Hindlimb muscle (tissue), 1 donor: ENCODE results near the gene APBB2. TPM values are rescaled to one million over a fixed set of nuclear protein-coding genes. Genes with fewer than 3 reads are reported as not detected.
"Not testable (repeated sequence)": the region's sequence is repeated elsewhere in the genome, so short reads cannot be mapped to it uniquely, and the experiment has no call there.

ENCODE experiments used
- DNase-seq: peaks from one replicate; pipeline ENCODE4 v3.0.0-alpha.2; 2013
- polyA plus RNA-seq: library from polyadenylated mRNA; unstranded; fragments of 120-200 nt; gene quantifications from one replicate; pipeline ENCODE4 v1.2.1, GENCODE V29; 2013; ENCODE audit not compliant: insufficient read length

APBB2 gene
- polyA plus RNA-seq, 1 donor: 42.1 TPM

DNA sequence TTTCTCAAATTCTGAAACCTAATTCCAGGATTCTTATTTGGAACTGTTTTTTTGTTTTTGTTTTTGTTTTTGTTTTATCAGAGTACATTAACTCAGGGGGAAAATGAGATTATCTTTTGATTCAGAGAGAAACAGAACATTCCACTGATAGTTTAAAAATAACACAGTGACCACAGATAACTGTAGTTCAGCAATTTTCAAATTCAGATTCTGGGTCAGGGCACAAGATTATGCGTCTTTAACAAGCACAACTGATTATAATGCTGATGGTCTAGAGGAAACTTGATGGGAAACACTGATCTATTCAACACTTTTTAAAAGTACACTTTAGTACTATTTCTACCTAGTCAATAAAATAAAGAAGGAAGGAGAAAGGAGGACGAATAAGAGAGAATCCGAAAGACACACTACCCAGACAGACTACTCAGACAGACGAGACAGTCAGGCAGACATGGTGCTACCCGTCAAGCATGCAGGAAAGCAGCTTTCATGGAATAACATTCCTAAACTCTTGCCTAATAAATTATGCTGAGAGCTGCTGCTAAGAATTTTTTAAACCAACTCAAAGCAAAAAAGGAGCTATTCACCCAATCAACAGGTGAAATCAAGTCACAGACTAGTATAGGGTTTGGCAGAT is 59.0 kb downstream of the APBB2 start:
- no peak for DNase-seq

DNA sequence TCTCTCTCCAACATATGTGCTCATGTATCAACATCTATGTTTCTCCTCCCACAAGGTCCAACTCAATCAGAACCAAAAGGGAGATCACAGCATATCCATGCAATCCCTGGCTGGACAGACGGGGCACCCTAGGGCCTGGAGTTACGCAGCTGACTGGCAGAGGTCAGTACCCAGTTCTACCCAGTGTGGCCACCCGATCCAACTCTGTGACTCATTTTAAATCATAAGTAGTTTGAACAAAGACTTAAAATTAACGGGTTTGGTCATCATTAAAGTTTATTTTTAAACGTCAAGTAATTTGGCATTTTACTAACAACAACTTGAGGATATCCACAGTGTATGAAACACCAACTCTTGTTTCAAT is 59.5 kb downstream of the APBB2 start:
- DNase-seq: no peak

DNA sequence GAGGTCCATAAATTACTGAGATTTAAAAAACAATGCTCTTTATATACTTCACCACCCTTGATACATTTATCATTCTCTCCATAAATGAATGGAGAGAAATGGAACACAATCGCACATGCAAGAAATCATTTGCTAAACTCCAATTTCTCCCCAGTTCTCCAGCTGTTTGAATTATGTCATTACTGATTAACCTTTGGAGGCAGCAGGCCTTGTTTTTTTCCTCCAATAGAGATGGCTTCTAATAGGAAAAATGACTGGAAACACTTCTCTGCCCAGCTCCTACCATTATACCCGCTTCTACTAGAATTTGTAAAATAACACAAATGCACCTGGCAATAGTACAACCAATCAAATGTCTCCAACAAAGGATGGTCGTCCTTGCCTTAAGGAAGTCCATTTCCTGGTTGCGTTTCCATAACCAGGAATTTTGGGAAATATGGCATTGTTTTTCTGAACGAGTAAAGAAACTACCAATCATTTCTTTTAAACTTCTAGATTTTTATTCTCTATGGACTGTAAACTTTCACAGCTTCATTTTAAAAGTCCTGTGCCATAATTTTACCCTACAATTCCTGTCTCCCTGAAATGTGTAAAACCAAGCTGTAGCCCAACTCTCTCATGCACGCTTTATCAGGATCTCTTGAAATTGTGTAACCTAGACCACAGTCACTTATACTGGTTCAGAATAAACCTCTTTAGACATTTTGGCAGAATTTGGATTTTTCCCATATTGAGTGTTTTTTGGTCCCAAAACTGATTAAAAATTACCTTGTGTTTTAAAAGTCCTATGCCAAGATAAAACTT is 60.1 kb downstream of the APBB2 start:
- no peak for DNase-seq

DNA sequence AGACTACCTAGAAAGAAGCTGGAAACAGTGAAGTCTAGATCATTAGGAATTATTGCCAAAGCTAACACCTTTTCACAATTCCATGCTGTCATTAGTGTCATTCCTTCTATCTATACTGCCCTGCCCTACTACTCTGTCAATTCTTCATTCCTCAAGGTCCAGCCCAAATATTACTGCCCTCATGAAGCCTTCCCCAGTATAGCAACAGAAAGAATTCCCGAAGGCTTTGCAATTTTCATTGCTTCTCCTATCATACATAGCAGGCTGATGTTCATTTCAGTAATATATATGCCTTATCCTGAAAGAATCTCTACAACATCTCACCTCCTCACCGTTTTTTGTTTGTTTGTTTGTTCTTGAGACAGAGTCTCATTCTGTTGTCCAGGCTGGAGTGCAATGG is 63.9 kb downstream of the APBB2 start:
- no peak for DNase-seq

DNA sequence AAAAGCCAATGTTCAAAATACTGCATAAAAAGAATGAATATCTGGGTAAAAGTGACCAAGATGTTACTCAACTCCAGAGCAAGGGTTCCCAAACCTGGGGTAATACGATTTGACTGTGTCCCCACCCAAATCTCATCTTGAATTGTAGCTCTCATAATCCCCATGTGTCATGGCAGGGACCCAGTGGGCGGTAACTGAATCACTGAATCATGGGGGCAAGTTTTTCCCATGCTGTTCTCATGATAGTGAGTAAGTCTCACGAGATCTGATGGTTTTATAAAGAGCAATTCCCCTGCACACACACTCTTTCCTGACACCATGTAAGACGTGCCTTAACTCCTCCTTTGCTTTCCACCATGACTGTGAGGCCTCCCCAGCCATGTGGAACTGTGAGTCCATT is 64.8 kb downstream of the APBB2 start:
- DNase-seq: not testable (repeated sequence)

DNA sequence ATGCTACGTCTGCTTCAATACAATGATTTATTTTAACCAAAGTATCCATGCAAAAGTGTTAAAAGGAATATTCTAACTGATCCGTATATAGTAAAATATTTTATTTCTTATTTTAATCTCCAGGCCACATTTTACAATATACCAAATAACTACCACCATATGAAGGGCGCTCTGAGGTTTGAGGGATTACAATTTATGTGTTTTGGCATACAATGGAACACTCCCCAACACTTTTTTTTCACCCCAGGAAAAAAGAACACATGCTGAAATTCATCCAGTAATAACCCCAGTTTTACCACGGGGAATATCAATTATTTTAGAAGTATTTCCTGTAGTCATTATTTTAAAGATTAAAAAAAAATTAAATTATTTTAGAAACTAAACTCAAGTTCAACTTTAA is 65.4 kb downstream of the APBB2 start:
- no peak for DNase-seq

DNA sequence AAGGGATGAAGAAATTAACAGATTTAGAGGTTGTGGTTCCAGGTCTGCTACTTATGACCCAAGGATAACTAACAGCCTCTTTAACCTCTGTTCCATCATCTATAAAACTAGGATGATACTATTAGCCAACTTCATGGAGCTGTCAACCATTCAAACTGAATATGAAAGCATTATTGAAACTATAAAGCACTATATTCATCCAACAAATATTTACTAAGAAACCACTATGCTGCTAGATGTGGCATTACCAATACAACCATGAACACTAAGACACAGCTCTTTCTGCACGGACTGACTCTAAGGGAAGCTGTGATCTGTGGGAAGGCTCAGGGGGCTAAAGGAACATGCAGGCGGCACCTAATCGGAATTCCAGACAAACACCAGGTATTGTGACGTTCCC is 66.0 kb downstream of the APBB2 start:
- no peak for DNase-seq

DNA sequence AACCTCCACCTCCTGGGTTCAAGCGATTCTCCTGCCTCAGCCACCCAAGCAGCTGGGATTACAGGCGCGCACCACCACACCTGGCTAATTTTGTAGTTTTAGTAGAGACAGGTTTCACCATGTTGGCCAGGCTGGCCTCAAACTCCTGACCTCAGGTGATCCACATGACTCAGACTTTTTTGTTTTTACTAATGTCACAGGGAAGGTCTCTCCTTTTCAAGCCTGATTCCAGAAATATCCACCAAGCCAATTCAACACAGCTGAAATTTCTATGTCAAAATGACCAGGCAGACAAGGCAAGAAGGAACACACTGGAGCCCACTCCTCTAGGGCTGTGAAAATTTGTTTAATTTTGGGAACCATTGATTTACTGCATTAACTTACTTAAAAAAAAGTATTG is 66.8 kb downstream of the APBB2 start:
- DNase-seq: not testable (repeated sequence)

DNA sequence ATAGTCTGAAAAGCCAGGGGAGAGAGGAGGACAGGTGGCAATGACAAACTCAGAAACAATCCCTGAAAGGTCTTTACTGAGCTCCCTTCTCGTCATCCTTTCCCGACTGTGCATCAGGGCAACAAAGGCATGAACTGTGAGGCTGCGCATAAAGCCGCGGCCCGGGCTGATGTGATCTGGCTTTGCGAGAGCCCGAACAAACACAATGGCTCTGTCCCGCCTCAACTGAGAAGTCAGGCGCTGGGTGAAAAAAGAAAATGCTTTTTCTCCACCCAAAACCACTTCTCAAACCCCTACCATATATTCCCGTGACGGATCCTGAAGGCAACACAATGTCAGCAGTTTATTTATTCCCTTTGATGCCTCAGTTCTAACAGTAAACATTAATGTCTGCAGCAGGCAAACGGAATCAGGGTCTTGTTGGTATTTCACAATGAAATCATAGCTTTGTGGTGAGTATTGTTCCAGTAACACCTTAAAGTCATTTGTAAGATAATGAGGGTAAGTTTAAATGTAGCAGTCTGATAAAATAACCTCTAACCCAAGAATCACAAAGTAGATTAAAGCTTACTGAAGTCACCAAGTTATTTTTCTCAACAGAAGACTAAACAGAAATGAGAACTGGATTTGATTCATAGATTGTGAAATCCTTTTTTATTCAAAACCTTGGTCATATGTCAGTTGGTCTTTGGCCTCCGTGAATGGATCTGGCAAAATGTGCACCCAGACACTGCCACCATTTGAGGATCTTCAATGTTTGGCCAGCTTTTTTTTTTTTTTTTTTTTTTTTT is 67.4 kb downstream of the APBB2 start:
- no peak for DNase-seq

DNA sequence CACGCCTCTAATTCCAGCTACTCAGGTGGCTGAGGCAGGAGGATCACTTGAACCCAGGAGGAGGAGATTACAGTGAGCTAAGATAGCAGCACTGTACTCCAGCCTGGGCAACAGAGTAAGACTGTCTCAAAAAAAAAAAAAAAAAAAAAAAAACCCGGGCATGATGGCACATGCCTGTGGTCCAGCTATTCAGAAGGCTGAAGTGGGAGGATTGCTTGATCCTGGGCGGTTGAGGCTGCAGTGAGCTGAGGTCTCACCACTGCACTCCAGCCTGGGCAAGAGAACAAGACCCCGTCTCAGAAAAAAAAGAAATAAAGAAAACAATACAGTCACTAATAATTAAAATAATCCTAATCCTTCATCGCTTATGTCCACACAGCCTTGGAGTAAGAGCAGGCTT is 68.1 kb downstream of the APBB2 start:
- DNase-seq: no peak

DNA sequence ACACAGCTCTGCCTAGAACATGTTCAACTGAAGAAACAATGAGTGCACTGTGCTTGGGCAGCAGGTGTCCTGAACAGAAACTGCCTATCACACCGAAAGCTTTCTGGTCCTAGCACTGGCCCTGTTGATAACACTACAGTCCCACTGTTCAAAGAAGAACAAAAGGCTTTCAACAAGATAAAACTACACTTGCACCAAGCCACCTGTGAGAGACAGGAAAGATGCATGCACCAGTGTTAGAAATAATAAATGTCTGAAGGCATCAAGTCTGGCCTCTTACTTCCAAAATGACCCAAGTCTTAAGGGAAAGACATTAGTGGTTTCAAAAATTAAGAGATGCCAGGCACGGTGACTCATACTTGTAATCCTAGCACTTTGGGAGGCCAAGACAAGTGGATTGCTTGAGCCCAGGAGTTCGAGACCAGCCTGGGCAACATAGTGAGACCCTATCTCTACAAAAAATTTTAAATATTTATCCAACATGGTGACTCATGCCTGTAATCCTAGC is 68.7 kb downstream of the APBB2 start:
- no peak for DNase-seq

DNA sequence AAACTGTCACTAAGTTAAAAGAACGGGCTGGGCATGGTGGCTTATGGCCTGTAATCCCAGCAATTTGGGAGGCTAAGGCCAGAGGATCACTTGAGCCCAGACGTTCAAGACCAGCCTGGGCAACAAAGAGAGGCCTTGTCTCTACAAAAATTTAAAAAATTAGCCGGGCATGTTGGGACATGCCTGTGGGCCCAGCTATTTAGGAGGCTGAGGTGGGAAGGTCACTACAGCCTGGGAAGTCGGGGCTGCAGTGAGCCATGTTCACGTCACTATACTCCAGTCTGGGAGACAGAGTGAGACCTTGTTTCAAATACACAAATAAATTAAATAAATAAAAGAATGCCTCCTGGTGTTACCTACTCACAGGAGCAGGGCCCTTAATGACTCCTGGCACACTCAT is 69.5 kb downstream of the APBB2 start:
- no peak for DNase-seq

DNA sequence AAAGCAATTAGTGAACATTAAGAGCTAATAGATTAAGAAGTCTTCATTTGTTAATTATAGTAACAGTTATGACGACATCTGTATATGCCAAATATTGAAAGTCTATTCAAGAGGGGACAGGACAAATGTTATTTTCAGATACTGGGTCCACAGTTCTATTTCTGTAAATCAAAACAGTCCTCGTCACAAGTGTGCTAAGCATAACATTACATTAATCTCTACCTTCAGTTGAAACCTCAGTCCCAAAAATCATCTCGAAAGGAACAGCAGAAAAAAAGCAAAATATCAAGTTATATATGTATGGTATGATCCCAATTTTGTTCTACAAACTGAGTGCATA is 70.3 kb downstream of the APBB2 start:
- no peak for DNase-seq

DNA sequence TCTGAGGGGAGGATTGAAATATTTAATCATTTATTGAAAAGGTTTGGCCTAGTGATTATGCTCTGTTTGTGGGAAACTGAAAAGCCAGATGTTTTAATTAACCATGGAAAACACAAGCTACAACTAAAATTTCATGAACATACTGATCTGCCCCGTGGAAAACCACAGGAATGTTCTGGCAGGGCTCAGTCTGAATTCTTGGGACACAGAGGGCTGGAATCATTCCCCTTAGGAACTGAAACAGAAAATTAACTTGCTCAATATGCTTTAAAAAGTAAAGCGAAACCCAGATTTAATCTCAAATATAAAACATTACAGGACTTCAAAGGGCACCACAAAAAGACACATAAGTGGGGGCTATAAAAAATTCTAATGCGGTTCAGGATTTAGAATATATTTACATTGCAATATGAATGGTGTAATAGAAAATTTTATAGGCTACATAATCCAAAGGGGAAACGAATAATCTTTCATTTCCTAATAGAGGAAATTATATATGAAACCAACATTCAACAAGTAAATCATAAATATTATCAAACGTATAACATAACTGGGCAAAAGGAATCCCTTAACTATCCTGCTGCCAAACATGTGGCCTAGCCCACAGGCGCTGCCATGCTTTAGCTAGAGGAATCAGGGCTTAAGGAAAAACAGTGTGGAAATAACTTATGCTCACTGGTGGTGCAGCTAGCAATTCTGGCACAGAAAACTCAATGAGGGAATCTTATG is 70.9 kb downstream of the APBB2 start:
- peak; percentile 83 for DNase-seq

DNA sequence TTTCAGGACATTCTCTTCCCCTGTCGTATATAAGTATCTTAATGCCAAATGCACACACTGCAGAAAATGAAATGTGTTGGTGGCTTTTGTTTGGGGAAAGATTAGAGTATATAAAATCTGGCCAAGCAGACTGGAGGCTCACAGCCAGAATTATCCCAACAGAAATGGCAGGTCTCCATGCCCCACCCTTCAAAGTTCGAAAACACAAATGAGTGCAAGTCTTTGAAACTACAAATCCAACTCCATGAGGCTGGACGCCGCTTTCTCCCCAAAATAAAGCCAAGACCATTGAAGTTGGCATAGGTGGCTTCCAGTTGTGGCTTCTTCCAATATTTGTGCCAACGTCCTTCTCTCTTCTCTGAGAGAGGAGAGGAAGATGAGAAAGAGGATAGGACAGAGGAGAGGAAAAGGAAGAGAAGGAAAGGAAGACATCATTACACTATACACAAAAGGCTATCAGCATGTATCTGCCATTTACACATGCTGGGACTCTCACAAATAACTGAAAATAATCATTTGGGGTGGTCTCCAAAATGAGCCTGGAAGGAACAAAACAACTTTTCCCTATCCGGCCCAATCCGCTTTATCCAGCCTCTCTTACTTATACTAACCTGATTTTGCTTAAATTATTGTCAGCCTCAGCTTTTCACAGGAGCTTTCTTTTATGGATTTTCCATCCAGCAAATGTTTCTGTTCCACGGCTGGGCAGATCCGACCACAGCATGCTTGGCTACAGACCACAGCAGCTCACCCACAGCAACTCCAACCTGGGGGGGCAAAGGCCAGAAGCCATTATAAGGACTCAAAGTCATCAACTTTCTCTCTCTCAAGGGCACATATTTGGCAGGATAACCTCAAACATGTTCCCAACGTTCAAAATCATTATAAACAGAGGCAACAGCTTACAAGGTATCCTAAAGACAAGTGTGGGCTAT is 71.7 kb downstream of the APBB2 start:
- DNase-seq: peak; percentile 61

DNA sequence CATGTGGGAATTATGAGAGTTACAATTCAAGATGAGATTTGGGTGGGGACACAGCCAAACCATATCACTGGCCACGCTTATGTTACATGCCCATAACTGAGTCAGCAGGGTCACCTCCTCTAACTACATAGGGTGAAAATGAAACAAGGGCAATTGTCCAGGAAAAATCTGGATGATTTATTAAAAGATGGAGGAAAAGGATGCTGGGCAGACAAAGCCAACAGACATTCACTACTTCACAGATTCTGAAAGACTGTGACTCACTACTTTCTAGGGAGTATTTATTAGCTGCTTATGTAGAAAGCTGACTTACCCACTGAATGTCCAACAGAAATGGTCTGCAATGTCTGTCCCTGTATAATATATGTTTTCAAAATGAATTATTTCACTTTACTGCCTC is 72.4 kb downstream of the APBB2 start:
- DNase-seq: no peak

DNA sequence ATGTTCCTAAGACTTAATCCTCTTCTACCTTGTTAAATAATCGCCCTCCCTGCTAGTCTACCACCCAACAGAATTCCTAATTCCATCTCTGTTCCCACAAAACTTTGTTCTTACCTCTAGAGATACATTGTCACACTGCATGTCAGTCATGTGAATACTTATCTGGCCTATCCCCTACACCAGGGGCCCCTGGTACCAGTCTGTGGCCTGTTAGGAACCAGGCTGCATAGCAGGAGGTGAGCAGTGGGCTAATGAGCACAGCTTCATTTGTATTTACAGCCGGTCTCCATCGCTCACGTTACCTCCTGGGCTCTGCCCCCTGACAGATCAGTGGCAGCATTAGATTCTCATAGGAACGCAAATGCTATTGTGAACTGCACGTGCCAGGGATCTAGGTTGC is 73.9 kb downstream of the APBB2 start:
- no peak for DNase-seq

DNA sequence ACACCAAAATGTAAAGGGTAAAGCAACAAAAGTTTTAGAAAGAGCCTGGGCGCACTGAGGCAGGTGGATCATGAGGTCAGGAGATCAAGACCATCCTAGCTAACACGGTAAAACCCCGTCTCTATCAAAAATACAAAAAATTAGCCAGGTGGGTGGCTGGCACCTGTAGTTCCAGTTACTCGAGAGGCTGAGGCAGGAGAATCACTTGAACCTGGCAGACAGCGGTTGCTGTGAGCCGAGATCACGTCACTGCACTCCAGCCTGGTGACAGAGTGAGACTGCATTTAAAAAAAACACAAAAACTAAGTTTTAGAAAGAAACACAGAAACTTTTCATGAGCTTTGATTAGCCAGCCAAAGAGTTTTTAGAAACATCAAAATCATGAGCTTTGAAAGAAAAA is 76.5 kb downstream of the APBB2 start:
- DNase-seq: no peak

DNA sequence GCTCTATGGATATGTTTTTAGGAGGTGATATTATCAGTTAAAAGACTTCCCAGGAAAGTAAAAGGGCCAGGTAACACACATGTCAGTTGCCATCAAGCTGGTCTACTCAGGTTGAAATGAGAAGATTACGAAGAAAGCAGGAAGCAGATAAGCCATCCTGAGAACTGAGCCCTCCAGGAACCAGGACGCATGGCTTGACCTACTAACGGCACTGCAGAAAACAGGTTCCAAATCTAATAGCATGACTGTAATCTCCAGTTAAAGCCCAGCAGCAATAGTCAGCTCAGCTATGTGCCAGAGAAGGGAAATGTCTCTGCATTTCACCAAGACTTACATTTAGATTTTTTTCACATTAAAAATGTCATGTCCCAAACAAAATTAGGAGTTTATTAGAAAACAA is 77.9 kb downstream of the APBB2 start:
- no peak for DNase-seq

DNA sequence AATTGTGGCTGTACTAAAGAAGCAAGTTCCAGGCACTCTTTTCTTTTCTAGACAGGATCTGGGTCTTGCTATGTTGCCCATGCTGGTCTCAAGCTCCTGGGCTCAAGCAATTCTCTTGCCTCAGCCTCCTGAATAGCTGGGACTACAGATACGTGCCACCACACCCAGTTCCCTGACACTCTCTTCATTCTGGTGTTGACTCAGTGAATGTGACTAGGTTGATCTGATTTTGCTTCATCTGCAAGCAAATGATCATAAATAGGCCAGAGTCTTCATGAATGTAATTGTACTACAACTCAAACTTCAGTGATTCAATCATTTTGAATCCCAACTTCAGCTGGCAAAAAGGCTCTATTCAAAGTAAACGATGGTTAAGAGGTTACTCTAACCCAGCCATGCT is 78.5 kb downstream of the APBB2 start:
- DNase-seq: no peak

DNA sequence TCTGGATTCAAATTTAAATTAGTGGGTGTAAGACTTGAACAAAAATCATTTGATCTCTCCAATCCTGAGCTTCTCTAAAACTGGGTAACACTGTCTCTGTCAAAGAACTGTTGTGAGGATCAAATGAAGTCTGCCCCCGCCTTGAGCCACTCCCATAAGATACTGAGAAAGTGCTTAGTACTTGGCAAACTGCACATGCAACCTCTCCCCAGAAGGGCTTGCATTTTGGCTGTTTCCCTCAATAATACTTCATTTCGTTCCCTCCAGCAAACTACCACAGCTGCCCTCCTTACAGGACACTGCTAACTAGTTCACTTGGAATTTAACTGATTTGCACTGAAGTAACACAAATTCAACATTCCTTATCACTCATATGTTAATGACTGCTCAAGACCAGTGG is 79.8 kb downstream of the APBB2 start:
- no peak for DNase-seq
